Endothelial cell of umbilical vein (primary cell): Measurements from ENCODE around the gene ANKRD40CL. TPM values are rescaled to one million over a fixed set of nuclear protein-coding genes. Genes with fewer than 3 reads are reported as not detected.

ENCODE experiments used
- BruUV-seq: library from RNA; stranded (reverse); fragments of 400-500 nt; replicated peaks from 2 replicates; lab custom pipeline; 2021; lab: Mats Ljungman, UMichigan
- CTCF ChIA-PET: fragments of 300-600, 350-600 bp; sonication (Branson Sonifier 250); formaldehyde crosslinking; loops from one replicate; lab custom pipeline; 2021; ENCODE audit warnings: antibody characterized with exemption, inconsistent platforms; lab: Charles Lee
- POLR2A ChIA-PET: fragments of 300-600, 350-600 bp; sonication (Branson Sonifier 250); formaldehyde crosslinking; loops from one replicate; lab custom pipeline; 2021; ENCODE audit warnings: antibody characterized with exemption, inconsistent platforms; lab: Charles Lee
- DNase-seq: peaks from one replicate; pipeline ENCODE4 v3.0.0-alpha.2; 2011; ENCODE audit warnings: low read depth, low spot score
- FAIRE-seq: peaks from 2 replicates; lab custom pipeline; 2011; peaks lifted over from hg19 to GRCh38; lab: Jason Lieb, UNC
- H2AFZ ChIP-seq: 2 replicates; pipeline ENCODE4 v1.6.0; 2012; ENCODE audit warnings: low read depth, low read length, control low read depth, inconsistent platforms
- H3K27ac ChIP-seq: 2 replicates; pipeline ENCODE4 v1.5.1; 2011; ENCODE audit warnings: low read depth, mild to moderate bottlenecking, control low read depth, low read length, moderate library complexity; ENCODE audit not compliant: insufficient read depth
- H3K27me3 ChIP-seq, 2 experiments: 2 replicates each; pipeline versions ENCODE4 v1.6.0 to v1.6.1; 2011; ENCODE audit warnings: low read length in 2 of 2, mixed read lengths in 1 of 2; ENCODE audit not compliant: control insufficient read depth in 2 of 2, insufficient read depth in 2 of 2
- H3K36me3 ChIP-seq, 2 experiments: 2 replicates in 1 of 2; 3 replicates in 1 of 2; pipeline ENCODE4 v1.5.1; 2011; ENCODE audit warnings: low read length in 2 of 2, mild to moderate bottlenecking in 1 of 2, moderate library complexity in 1 of 2; ENCODE audit not compliant: control insufficient read depth in 2 of 2, insufficient read depth in 2 of 2; ENCODE audit errors: extremely low read depth in 1 of 2
- H3K4me1 ChIP-seq: 3 replicates; pipeline ENCODE4 v1.5.1; 2011; ENCODE audit warnings: mild to moderate bottlenecking, low read length; ENCODE audit not compliant: control insufficient read depth, insufficient read depth; ENCODE audit errors: extremely low read depth
- H3K4me2 ChIP-seq: 2 replicates; pipeline ENCODE4 v1.6.1; 2011; ENCODE audit warnings: low read length, control low read depth, mixed read lengths; ENCODE audit not compliant: insufficient read depth
- H3K4me3 ChIP-seq, 3 experiments: fragments of 200-600 bp in 1 of 3; sonication (generic), shearing (Covaris generic) in 1 of 3; replicated peaks in 1 of 3; 2 replicates each; pipeline ENCODE4 v1.5.1; 2011 to 2016; ENCODE audit warnings: control low read depth in 3 of 3, low read length in 3 of 3, mild to moderate bottlenecking in 2 of 3, inconsistent platforms in 1 of 3, low read depth in 1 of 3, moderate library complexity in 1 of 3; ENCODE audit not compliant: insufficient read depth in 1 of 3
- H3K79me2 ChIP-seq: 2 replicates; pipeline ENCODE4 v1.6.0; 2012; ENCODE audit warnings: low read length, inconsistent platforms; ENCODE audit not compliant: control insufficient read depth, insufficient read depth
- H3K9ac ChIP-seq: replicated peaks from 2 replicates; pipeline ENCODE3; 2011; ENCODE audit warnings: low read length, control low read depth; ENCODE audit not compliant: insufficient read depth; ENCODE audit errors: extremely low read depth
- H3K9me1 ChIP-seq: replicated peaks from 3 replicates; pipeline ENCODE4 v1.6.0; 2011; ENCODE audit warnings: mild to moderate bottlenecking, low read length; ENCODE audit not compliant: control insufficient read depth, insufficient read depth; ENCODE audit errors: extremely low read depth
- H3K9me3 ChIP-seq: replicated peaks from 2 replicates; pipeline ENCODE4 v1.5.1; 2012; ENCODE audit warnings: low read length, inconsistent platforms; ENCODE audit not compliant: control insufficient read depth, insufficient read depth
- H4K20me1 ChIP-seq: replicated peaks from 2 replicates; pipeline ENCODE3; 2011; ENCODE audit warnings: mild to moderate bottlenecking, low read length; ENCODE audit not compliant: control insufficient read depth, insufficient read depth; ENCODE audit errors: extremely low read depth
- CTCF ChIP-seq, 2 donors: IDR thresholded peaks; 1 replicate in 1 of 2; 2 replicates in 1 of 2; pipeline ENCODE4 v1.5.1; 2011; ENCODE audit warnings: low read length in 2 of 2, mild to moderate bottlenecking in 2 of 2, moderate library complexity in 2 of 2, control low read depth in 1 of 2, inconsistent platforms in 1 of 2, low read depth in 1 of 2; ENCODE audit not compliant: insufficient read depth in 1 of 2; ENCODE audit errors: extremely low read depth in 1 of 2
- EZH2 ChIP-seq: IDR thresholded peaks from 2 replicates; pipeline ENCODE4 v1.6.1; 2012; ENCODE audit warnings: borderline replicate concordance, low read depth, mild to moderate bottlenecking, moderate library complexity, low read length, inconsistent platforms; ENCODE audit not compliant: severe bottlenecking
- FOS ChIP-seq: IDR thresholded peaks from 2 replicates; pipeline ENCODE4 v1.6.1; 2011; ENCODE audit warnings: mild to moderate bottlenecking, low read length, moderate library complexity, borderline replicate concordance; ENCODE audit not compliant: insufficient read depth
- GATA2 ChIP-seq: IDR thresholded peaks from 2 replicates; pipeline ENCODE4 v1.7.0; 2011; ENCODE audit warnings: low read depth, mild to moderate bottlenecking, moderate library complexity, mixed read lengths, low read length; ENCODE audit not compliant: insufficient read length, insufficient read depth
- JUN ChIP-seq: IDR thresholded peaks from 2 replicates; pipeline ENCODE4 v1.6.1; 2011; ENCODE audit warnings: borderline replicate concordance, low read depth; ENCODE audit not compliant: insufficient read length, insufficient read depth
- MAX ChIP-seq: IDR thresholded peaks from 2 replicates; pipeline ENCODE4 v1.6.1; 2011; ENCODE audit not compliant: insufficient read depth, insufficient read length
- MYC ChIP-seq: IDR thresholded peaks from one replicate; pipeline ENCODE4 v1.6.1; 2011; ENCODE audit warnings: mild to moderate bottlenecking, low read depth, low read length
- POLR2A ChIP-seq: IDR thresholded peaks from 2 replicates; pipeline ENCODE4 v1.6.1; 2012; ENCODE audit warnings: low read depth, mild to moderate bottlenecking, control low read depth, low read length
- POLR2AphosphoS5 ChIP-seq: IDR thresholded peaks from 2 replicates; pipeline ENCODE4 v1.6.1; 2012; ENCODE audit warnings: low read depth, mild to moderate bottlenecking, control low read depth, low read length, moderate library complexity; ENCODE audit not compliant: insufficient read depth
- dilution Hi-C: fragments of 300-500 bp; cut with MboI; formaldehyde crosslinking; loops from one replicate; pipeline ENCODE4 v1.15.0; 2019; ENCODE audit warnings: low sequenced_read_pairs; ENCODE audit not compliant: extremely low pct_ligation_motif_present
- intact Hi-C: fragments of 100-400 bp; cut with micrococcal nuclease; formaldehyde crosslinking; loops from one replicate; pipeline ENCODE4 v1.10.0; 2022
- polyA plus RNA-seq, 4 experiments: library from polyadenylated mRNA; depleted of rRNA in 3 of 4; stranded (reverse) in 3 of 4; unstranded in 1 of 4; fragments of >200 nt; gene quantifications; 2 replicates each; pipeline versions ENCODE4 v1.2.1 to v1.2.3, GENCODE V29; 2011 to 2012; ENCODE audit warnings: missing spikeins in 1 of 4
- total RNA-seq: library from RNA; stranded (reverse); gene quantifications from 2 replicates; pipeline ENCODE4 v1.2.3, GENCODE V29; 2021

ANKRD40CL gene
- total and polyA plus RNA-seq, 2 donors (not counting 3 experiments of a cell fraction or from before 2014, with no cell fraction given), result not detected

GRCh38 chr17:50803676-50804075 is 36.4 kb upstream of the ANKRD40CL start:
- H2AFZ ChIP-seq, result no peak overlapping the region
- intact Hi-C loops (no loop called here), dilution Hi-C loops (no loop called here)
- H3K9me3 ChIP-seq, result no peaks in the 10 kb centered on the region
- FAIRE-seq (no peak), DNase-seq (no peak)
- H3K27me3 ChIP-seq, result no peaks in the 10 kb centered on the region
- H3K4me1 ChIP-seq, result no peaks in the 10 kb centered on the region
- H3K4me2 ChIP-seq, result no peak overlapping the region
- no peaks in the 10 kb centered on the region for H3K36me3 ChIP-seq
- H3K79me2 ChIP-seq, result no peaks in the 10 kb centered on the region
- ChIA-PET POLR2A (no interaction called here), CTCF (interaction anchor here (1.3 to 6.4 kb wide), 2 partner anchors 19 to 31 kb away, joined by 4 to 42 read pairs; no protein-coding TSS in a partner anchor)
- H3K4me3 ChIP-seq, result no peak overlapping the region
- no peak overlapping the region for H3K9ac ChIP-seq
- H3K9me1 ChIP-seq, result no peaks in the 10 kb centered on the region
- H3K27ac ChIP-seq, result no peak overlapping the region
- no TSS peak for BruUV-seq
- no peak for TF ChIP-seq JUN
- no peak for TF ChIP-seq EZH2
- no peak for TF ChIP-seq GATA2
- no peak for TF ChIP-seq FOS
- no peak for TF ChIP-seq POLR2AphosphoS5
- TF ChIP-seq MYC, result no peak
- TF ChIP-seq CTCF (IDR thresholded peaks at IDR 0.05; ENCODE audit: extremely low read depth in 1 of 2, insufficient read depth in 1 of 2, low read depth in 1 of 2, low read length in 2 of 2), result no peak
- no peak for TF ChIP-seq MAX
- no peak for TF ChIP-seq POLR2A
- no peaks in the 10 kb centered on the region for H4K20me1 ChIP-seq
